Activated CD4-positive, alpha-beta T cell treated with anti-CD3 and anti-CD28 coated beads, Interleukin-2, amount 10 ng/mL, durations not matched to agents 24 days and 14 days (primary cell): ENCODE results near the gene DGUOK. TPM values are rescaled to one million over a fixed set of nuclear protein-coding genes. Genes with fewer than 3 reads are reported as not detected.
"Not testable (repeated sequence)": the region's sequence is repeated elsewhere in the genome, so short reads cannot be mapped to it uniquely, and the experiment has no call there.

Experiments used
- DNase-seq: peaks from one replicate; pipeline ENCODE4 v3.0.0; 2022
- H3K27ac Mint-ChIP-seq: one replicate; pipeline ENCODE4 v1.8.0; 2022; ENCODE audit warnings: mild to moderate bottlenecking, mixed read lengths
- H3K27me3 Mint-ChIP-seq: one replicate; pipeline ENCODE4 v1.8.0; 2022; ENCODE audit warnings: mixed read lengths
- H3K36me3 Mint-ChIP-seq: one replicate; pipeline ENCODE4 v1.8.0; 2022; ENCODE audit warnings: low read depth, mild to moderate bottlenecking, mixed read lengths
- H3K4me1 Mint-ChIP-seq: one replicate; pipeline ENCODE4 v1.8.0; 2021; ENCODE audit warnings: mixed read lengths
- H3K4me3 Mint-ChIP-seq: one replicate; pipeline ENCODE4 v1.8.0; 2022; ENCODE audit warnings: mild to moderate bottlenecking, moderate library complexity, mixed read lengths
- H3K9me3 Mint-ChIP-seq: one replicate; pipeline ENCODE4 v1.8.0; 2021; ENCODE audit warnings: mixed read lengths
- intact Hi-C: fragments of 100-400 bp; cut with micrococcal nuclease; formaldehyde crosslinking; loops from one replicate; pipeline ENCODE4 v1.15.1; 2023
- total RNA-seq: library from RNA; stranded (reverse); gene quantifications from 2 replicates; pipeline ENCODE4 v1.2.3, GENCODE V29; 2022

Gene DGUOK
- total RNA-seq, 1 donor from 2014 or later: 94.9 TPM

DNA sequence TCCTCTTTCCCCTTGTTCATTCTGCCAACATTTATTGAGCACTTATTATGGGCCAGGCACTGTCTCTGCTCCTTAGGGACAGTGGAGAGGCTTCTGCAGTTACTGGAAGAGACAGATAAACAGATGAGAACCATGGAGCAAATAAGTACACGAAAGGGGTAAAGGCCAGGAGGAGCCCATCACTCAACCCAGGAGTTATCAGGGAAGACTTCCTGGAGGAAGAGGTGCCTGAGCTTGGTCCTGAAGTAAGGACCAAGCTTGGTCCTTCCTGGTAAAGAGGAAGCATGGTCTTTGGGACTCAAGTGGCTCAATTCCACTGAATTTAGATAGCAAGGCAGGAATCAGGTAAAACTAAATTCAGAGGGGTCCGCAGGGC is 32.2 kb upstream of the DGUOK start:
- Mint-ChIP-seq H3K9me3 (no peaks in the 10 kb centered on the region), H3K27me3 (no peaks in the 10 kb centered on the region), H3K27ac (peak overlapping the region; percentile 59), H3K36me3 (no peaks in the 10 kb centered on the region), H3K4me3 (no peak overlapping the region), H3K4me1 (peaks cover 35% of the 10 kb centered on the region)
- no peak for DNase-seq
- intact Hi-C loops: no loop called here

DNA sequence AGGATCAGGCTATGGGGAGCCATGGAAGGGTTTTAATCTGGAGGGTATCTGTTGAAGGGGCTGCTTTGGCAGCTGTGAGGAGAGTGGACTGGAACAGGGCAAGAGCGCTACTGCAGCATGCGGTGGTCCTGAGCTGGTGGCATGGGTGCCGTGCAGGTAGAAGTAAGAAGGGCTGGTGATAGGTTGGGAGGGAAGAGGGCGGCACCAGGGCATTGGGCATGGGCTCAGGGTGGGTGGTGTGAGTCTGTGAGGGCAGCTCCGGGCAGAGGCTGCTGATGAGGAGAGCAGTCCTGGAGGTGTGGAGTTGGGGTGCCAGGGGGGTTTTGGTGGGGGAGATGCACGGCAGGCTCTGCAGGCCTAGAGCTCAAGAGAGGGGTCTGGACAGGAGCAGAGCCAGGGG is 31.8 kb upstream of the DGUOK start:
- Mint-ChIP-seq H3K27ac (peak overlapping the region; percentile 59), H3K4me3 (no peak overlapping the region), H3K9me3 (no peaks in the 10 kb centered on the region), H3K27me3 (no peaks in the 10 kb centered on the region), H3K36me3 (no peaks in the 10 kb centered on the region), H3K4me1 (peaks cover 35% of the 10 kb centered on the region)
- no peak for DNase-seq
- intact Hi-C loops: no loop called here

DNA sequence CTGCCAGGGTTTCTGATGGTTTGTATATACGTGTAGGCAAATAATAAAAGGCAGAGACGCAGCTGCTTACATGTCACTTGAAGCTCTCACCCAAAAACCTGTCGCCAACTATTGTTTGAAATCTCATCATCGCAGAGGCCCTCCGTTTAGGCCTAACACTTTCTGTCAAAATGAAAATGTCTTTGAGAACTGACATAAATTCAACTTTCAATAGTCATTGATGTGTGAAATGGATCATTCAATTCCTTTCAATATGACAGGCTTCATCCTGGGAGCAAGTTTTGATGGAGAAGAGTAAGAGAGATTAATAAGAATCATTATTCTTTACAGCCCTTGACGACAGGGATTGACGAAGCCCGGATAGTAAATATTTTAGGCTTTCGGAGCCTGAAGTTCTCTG is 31.2 kb upstream of the DGUOK start:
- Mint-ChIP-seq H3K27ac (peak overlapping the region; percentile 14), H3K9me3 (no peaks in the 10 kb centered on the region), H3K4me1 (peaks cover 35% of the 10 kb centered on the region), H3K4me3 (no peak overlapping the region), H3K36me3 (no peaks in the 10 kb centered on the region), H3K27me3 (no peaks in the 10 kb centered on the region)
- no peak for DNase-seq
- intact Hi-C loops: no loop called here

DNA sequence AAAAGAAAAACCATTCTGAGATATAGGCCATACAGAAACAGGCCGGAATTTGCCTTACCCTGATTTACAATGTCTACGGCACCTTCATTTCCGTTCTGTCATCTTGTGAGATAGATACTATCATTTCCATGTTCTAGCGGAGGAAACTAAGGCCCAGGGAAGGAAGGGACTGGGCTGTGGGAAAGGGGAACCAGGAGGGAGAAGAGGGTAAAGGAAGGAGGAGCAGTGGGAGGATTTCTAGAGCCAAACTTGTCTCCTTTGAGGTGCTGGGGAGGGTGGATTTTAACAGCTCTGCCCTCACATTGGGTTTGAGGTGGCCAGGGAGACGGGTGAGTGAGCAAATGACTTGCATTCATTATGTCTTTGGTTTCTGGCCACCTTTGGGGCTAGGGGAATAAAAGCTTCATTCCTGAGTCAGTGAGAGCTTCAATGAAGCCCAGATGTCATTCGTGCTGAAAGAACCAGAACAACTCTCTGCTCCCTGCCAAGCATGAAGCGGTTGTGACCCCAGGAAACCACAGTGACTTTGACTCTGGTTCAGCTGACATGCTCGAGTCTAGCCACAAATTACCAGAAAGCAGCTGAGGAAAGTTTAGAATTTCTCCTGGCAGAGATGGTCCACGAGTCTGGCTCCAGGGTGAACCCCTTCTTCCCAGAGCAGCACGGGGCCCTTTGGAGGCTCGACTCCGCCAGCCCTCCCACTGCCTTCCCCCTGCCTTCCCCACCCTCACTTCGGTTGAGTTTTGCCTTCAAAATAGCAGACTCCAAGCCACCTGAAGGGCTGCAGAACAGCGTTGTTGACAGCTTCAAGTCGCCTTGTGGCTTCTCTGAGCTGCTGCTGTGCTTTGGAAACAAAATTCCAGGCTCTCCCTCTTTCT is 30.1 kb upstream of the DGUOK start:
- Mint-ChIP-seq H3K4me1 (peaks cover 35% of the 10 kb centered on the region), H3K4me3 (peak overlapping the region; percentile 51), H3K9me3 (no peaks in the 10 kb centered on the region), H3K27me3 (no peaks in the 10 kb centered on the region), H3K36me3 (no peaks in the 10 kb centered on the region), H3K27ac (peak overlapping the region; percentile 85)
- intact Hi-C loops: loop anchor here (1.0 kb wide), 1 partner anchor 10 kb away; no protein-coding TSS in a partner anchor
- peak; percentile 84 for DNase-seq

DNA sequence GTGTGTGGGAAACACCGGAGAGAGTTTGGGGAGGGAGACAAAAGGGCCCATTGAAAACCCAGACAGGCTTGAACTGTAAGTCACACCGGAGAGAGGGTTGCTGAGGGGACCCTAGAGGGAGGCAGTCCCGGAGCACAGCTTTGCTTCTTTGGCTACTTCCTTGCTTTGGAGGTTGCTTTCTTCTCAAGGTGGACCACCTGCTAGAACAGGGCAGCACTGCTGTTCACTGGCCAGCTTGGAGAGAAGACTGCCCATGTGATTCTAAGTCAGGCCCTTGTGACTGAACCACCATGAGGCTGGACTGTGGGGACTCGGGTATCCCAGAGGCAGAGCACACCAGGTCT is 29.5 kb upstream of the DGUOK start:
- DNase-seq: no peak
- Mint-ChIP-seq H3K9me3 (no peaks in the 10 kb centered on the region), H3K27me3 (no peaks in the 10 kb centered on the region), H3K4me3 (peak overlapping the region; percentile 4), H3K36me3 (no peaks in the 10 kb centered on the region), H3K27ac (peak overlapping the region; percentile 56), H3K4me1 (peaks cover 39% of the 10 kb centered on the region)
- intact Hi-C loops: no loop called here

DNA sequence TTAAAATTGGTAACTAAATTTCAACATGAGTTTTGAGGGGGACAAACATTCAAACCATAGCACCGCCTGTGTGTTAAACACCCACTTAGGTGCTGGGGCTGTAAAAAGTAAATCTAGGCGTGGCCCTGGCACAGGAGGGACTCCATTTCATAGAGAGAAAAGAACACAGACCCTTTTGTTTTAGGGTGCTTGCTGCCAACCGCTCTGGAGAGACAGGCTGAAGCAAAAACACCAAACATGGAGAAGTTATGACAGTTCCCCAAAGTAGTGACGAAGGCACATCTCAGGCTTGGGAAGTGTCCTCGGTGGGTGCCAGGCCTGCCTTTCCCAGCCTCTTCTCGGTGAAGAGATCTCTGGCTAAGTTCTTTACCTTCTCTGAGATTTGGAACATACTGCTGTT is 28.7 kb upstream of the DGUOK start:
- intact Hi-C loops: no loop called here
- Mint-ChIP-seq H3K9me3 (no peaks in the 10 kb centered on the region), H3K36me3 (no peaks in the 10 kb centered on the region), H3K4me1 (peaks cover 40% of the 10 kb centered on the region), H3K4me3 (no peak overlapping the region), H3K27ac (no peak overlapping the region), H3K27me3 (no peaks in the 10 kb centered on the region)
- no peak for DNase-seq

DNA sequence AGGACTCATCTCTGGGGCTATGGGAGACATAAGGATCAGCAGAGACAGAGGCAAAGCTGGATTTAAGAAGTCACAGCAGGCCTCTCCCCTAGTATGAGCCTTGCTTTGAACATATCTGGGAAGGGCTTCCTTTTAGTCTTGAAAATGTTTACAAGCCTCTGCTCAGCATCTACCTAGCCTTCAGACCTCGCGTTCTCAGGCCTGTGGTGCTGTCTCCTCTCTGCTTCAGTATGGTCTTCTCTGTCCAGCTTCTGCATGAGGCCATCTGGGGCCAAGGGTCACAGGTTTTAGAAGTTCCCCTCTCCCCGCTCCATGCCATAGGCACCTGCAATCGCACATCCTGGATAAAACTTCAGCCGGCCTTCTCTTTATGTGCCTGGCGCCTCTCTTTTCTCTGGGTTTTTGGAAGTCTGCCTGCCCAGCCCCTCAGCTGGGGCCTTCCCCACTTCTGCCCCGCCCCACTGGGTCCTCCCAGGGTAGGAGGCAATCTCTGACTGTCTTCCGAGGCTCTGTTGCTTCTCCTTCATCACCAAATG is 26.8 kb upstream of the DGUOK start:
- Mint-ChIP-seq H3K36me3 (no peaks in the 10 kb centered on the region), H3K27me3 (no peaks in the 10 kb centered on the region), H3K4me3 (no peak overlapping the region), H3K27ac (no peak overlapping the region), H3K9me3 (no peaks in the 10 kb centered on the region), H3K4me1 (peaks cover 25% of the 10 kb centered on the region)
- intact Hi-C loops: no loop called here
- no peak for DNase-seq

DNA sequence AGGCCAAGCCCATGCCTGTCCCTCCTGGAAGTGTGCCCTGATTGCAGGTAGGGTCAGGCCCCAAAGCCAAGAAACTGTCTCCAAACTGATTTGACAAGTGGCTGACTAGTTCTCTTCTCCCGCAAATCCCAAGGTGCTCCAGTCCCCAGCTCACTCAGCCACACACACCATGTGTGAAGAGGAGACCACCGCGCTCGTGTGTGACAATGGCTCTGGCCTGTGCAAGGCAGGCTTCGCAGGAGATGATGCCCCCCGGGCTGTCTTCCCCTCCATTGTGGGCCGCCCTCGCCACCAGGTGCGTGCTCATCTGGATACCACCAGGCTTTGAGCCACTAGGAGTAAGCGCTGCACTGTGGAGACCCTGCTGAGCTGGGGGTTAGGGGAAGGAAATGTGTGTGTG is 25.5 kb upstream of the DGUOK start:
- H3K27ac Mint-ChIP-seq: no peak overlapping the region
- no peak for DNase-seq
- H3K27me3 Mint-ChIP-seq: no peaks in the 10 kb centered on the region
- H3K9me3 Mint-ChIP-seq: no peaks in the 10 kb centered on the region
- no peaks in the 10 kb centered on the region for H3K36me3 Mint-ChIP-seq
- H3K4me3 Mint-ChIP-seq: no peak overlapping the region
- peaks cover 22% of the 10 kb centered on the region for H3K4me1 Mint-ChIP-seq
- intact Hi-C loops: no loop called here

DNA sequence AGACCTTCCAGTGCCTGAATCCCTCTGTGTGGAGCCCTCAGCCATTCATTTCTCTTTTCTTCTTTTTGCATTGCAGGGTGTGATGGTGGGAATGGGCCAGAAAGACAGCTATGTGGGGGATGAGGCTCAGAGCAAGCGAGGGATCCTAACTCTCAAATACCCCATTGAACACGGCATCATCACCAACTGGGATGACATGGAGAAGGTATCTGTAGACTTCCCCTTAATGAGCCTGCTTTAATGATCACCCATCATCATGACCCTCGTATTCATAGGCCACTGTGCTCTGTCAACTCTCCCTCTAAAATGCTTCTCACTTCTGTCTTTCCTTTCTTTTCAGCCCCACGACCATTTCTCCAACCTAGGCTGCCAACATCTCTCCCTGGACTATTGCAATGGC is 24.4 kb upstream of the DGUOK start:
- DNase-seq: no peak
- intact Hi-C loops: no loop called here
- H3K27ac Mint-ChIP-seq: no peak overlapping the region
- H3K36me3 Mint-ChIP-seq: no peaks in the 10 kb centered on the region
- H3K9me3 Mint-ChIP-seq: no peaks in the 10 kb centered on the region
- peaks cover 13% of the 10 kb centered on the region for H3K4me1 Mint-ChIP-seq
- no peaks in the 10 kb centered on the region for H3K27me3 Mint-ChIP-seq
- no peak overlapping the region for H3K4me3 Mint-ChIP-seq

DNA sequence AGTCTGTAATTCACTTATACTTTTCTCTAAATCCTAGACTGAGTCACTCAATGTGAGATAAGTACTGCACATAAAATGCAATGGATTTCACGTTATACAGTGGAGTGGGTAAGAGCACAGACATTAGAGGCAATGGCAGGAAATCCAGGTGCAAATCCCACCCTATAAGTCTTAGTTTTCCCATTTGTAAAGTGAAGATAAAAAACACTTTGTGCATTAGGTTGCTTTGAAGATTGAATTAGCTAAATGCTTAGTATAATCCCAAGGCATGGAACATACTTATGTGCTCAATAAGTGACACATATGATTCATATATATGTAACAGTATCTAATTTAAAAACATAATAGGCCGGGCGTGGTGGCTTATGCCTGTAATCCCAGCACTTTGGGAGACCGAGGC is 23.4 kb upstream of the DGUOK start:
- no peaks in the 10 kb centered on the region for H3K9me3 Mint-ChIP-seq
- H3K4me1 Mint-ChIP-seq: peaks cover 13% of the 10 kb centered on the region
- no peak overlapping the region for H3K27ac Mint-ChIP-seq
- no peaks in the 10 kb centered on the region for H3K27me3 Mint-ChIP-seq
- no peak overlapping the region for H3K4me3 Mint-ChIP-seq
- intact Hi-C loops: no loop called here
- H3K36me3 Mint-ChIP-seq: no peaks in the 10 kb centered on the region
- no peak for DNase-seq

DNA sequence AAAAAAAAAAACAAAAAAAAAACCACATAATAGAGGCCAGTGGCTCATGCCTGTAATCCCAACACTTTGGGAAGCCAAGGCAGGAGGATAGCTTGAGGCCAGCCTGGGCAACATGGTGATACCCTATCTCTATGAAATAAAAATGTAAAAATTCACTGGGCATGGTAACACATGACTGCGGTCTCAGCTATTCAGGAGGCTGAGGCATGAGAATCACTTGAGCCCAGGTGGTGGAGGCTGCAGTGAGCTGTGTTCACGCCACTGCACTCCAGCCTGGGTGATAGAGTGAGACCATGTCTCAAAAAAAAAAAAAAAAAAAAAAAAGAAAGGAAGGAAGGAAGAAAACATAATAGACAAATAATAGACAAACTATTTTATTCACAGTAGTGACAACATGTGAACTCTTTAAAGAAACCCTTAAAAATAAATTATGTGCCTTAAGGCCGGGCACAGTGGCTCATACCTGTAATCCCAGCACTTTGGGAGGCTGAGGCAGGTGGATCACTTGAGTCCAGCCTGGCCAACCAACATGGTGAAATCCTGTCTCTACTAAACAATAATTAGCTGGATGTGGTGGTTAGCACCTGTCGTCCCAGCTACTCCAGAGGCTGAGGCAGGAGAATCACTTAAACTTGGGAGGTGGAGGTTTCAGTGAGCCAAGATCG is 22.6 kb upstream of the DGUOK start:
- H3K27me3 Mint-ChIP-seq, intact Hi-C loops, H3K9me3 Mint-ChIP-seq, DNase-seq, H3K4me3 Mint-ChIP-seq, H3K27ac Mint-ChIP-seq, H3K36me3 Mint-ChIP-seq: not testable (repeated sequence)
- H3K4me1 Mint-ChIP-seq: peaks cover 16% of the 10 kb centered on the region

DNA sequence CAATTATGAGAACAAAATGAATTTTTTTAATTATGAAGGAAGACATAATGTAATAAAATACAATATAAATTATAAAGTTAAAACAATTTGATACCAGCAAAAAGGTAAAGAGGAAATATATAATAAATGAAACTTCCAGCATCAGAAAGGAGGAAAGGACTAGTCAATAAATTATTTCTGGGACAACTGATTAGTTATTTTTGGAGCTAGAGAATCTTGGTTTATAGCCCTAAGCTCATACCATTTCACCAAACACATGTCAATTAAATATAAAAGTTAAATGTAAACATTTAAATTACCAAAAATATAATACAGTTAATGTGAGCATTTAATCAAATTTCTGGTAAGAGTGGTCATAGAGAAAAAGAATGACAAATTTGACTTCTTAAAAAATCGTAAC is 21.7 kb upstream of the DGUOK start:
- Mint-ChIP-seq H3K4me3 (no peak overlapping the region), H3K4me1 (peaks cover 16% of the 10 kb centered on the region), H3K27ac (no peak overlapping the region), H3K27me3 (no peaks in the 10 kb centered on the region), H3K36me3 (no peaks in the 10 kb centered on the region), H3K9me3 (no peaks in the 10 kb centered on the region)
- intact Hi-C loops: no loop called here
- DNase-seq: no peak

DNA sequence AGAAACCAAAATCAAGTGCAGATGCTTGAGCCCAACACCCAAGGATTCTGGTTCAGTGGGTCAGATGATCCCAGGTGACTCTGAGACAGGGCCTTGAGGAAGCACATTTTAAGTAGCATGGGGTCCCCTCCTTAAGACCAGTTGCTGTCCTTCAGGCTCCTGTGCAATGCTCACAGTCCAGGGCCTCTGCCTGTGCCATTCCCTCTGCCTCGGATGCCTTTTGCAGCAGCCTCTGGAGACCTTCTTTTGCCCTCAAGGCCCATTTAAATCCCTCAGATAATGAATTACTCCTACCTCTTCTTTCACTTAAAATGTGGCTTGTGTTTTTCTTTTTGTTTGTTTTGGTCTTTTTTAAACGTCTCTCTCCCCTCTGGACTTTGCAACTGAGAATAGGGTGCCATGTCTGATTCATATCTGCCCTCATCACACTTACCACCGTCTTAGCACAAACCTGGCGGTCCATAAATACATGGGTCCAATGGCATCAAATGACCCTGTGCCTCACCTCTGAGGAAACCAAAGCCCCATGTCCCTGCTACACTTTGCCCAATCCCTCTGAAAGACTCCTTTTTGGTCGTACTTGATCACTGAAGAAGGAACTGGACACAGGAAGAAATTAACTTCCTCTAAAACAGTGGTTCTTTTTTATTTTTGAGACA is 19.7 kb upstream of the DGUOK start:
- Mint-ChIP-seq H3K4me3 (no peak overlapping the region), H3K4me1 (peaks cover 14% of the 10 kb centered on the region), H3K36me3 (no peaks in the 10 kb centered on the region), H3K27me3 (no peaks in the 10 kb centered on the region), H3K9me3 (no peaks in the 10 kb centered on the region), H3K27ac (no peak overlapping the region)
- intact Hi-C loops: no loop called here
- no peak for DNase-seq

DNA sequence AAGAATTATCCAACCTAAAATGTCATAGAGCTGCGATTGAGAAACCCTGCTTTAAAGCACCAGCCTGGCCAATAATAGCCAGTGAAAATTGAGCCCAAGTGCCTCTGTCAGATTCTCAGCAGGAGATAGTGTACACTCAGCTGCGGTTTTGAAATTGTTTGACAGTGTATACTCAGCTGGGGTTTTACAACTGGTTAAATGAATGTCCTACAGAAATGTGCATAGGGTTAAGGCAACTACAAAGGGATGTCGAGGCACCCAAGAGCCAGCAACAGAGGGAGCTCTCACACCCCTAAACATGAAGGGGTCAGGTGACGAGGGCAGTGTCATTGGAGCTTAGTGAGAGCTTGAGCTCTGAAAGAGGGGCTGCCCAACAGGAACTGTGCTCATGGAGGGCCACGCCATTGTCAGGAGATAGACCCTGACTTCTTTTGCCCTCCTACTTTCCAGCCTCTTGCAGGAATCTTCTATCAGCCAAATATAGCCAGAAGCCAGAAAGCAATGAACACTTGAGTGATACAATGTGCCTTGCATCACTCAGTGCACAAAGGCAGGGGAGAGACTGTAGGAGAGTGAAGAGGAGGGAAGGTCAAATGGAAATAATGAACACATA is 18.7 kb upstream of the DGUOK start:
- Mint-ChIP-seq H3K9me3 (no peaks in the 10 kb centered on the region), H3K4me3 (no peak overlapping the region), H3K27ac (peak overlapping the region; percentile 76), H3K4me1 (peaks cover 11% of the 10 kb centered on the region), H3K36me3 (no peaks in the 10 kb centered on the region), H3K27me3 (no peaks in the 10 kb centered on the region)
- DNase-seq: peak; percentile 83
- intact Hi-C loops: no loop called here
